HG02981 (cell line): ENCODE data around the gene MEIOB.
"Not testable (repeated sequence)": the region's sequence is repeated elsewhere in the genome, so short reads cannot be mapped to it uniquely, and the experiment has no call there.

ENCODE experiments used
- ATAC-seq: cut with Tn5 transposase; IDR thresholded peaks from one replicate; pipeline ENCODE4 v1.9.1; 2021; ENCODE audit warnings: mild to moderate bottlenecking, moderate library complexity; ENCODE audit not compliant: unreplicated experiment

Gene MEIOB

GRCh38 chr16:1907226-1907860, 35.4 kb upstream of the MEIOB start:
- no peak for ATAC-seq

GRCh38 chr16:1906846-1907165, 34.8 kb upstream of the MEIOB start:
- ATAC-seq: no peak

- ATAC-seq: no peak
Measured at GRCh38 chr16:1906055-1906845, 34.3 kb upstream of the MEIOB start.

GRCh38 chr16:1903845-1904840, 32.2 kb upstream of the MEIOB start:
- no peak for ATAC-seq

GRCh38 chr16:1903220-1903574, 31.2 kb upstream of the MEIOB start:
- ATAC-seq: no peak

- no peak for ATAC-seq
Measured at GRCh38 chr16:1902547-1903219, 30.7 kb upstream of the MEIOB start.

GRCh38 chr16:1900452-1900774, 28.4 kb upstream of the MEIOB start:
- ATAC-seq: no peak

- ATAC-seq: no peak
Measured at GRCh38 chr16:1899641-1900451, 27.9 kb upstream of the MEIOB start.

GRCh38 chr16:1897692-1898091, 25.7 kb upstream of the MEIOB start:
- not testable (repeated sequence) for ATAC-seq

- no peak for ATAC-seq
Measured at GRCh38 chr16:1895949-1896675, 24.1 kb upstream of the MEIOB start.

- no peak for ATAC-seq
Measured at GRCh38 chr16:1895068-1895467, 23.1 kb upstream of the MEIOB start.

GRCh38 chr16:1890708-1891050, 18.7 kb upstream of the MEIOB start:
- no peak for ATAC-seq

GRCh38 chr16:1890024-1890707, 18.2 kb upstream of the MEIOB start:
- ATAC-seq: no peak

GRCh38 chr16:1887711-1888354, 15.9 kb upstream of the MEIOB start:
- ATAC-seq: no peak

GRCh38 chr16:1884889-1885288, 12.9 kb upstream of the MEIOB start:
- no peak for ATAC-seq

- ATAC-seq: no peak
Measured at GRCh38 chr16:1884155-1884760, 12.3 kb upstream of the MEIOB start.

- ATAC-seq: not testable (repeated sequence)
Measured at GRCh38 chr16:1881172-1881571, 9.2 kb upstream of the MEIOB start.

GRCh38 chr16:1879477-1879876, 7.5 kb upstream of the MEIOB start:
- no peak for ATAC-seq
